ENCODE measurements around the gene DOK3.

DNA sequence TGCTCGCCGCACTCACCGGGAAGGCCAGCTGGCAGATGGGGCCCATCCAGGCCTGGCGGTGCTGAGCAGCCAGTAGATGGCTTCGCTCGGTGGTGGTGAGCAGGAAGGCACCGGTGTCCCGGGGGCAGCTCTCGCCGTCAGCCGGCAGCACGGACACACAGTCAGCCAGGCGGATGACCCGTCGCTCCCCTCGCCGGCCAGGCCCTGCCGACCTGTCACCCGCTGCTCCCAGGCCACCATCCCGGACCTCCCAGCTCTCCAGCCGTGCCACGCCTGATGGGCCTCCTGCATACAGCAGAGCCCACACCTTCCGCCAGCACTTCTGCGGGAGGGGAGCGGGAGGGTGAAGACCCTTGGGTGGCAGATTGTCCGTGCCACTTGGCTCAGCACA, 1.4 kb downstream of the DOK3 start:
- TF ChIP-seq, protein P1, sequence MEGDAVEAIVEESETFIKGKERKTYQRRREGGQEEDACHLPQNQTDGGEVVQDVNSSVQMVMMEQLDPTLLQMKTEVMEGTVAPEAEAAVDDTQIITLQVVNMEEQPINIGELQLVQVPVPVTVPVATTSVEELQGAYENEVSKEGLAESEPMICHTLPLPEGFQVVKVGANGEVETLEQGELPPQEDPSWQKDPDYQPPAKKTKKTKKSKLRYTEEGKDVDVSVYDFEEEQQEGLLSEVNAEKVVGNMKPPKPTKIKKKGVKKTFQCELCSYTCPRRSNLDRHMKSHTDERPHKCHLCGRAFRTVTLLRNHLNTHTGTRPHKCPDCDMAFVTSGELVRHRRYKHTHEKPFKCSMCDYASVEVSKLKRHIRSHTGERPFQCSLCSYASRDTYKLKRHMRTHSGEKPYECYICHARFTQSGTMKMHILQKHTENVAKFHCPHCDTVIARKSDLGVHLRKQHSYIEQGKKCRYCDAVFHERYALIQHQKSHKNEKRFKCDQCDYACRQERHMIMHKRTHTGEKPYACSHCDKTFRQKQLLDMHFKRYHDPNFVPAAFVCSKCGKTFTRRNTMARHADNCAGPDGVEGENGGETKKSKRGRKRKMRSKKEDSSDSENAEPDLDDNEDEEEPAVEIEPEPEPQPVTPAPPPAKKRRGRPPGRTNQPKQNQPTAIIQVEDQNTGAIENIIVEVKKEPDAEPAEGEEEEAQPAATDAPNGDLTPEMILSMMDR (IDR thresholded peaks at IDR 0.05; ENCODE audit: borderline replicate concordance, extremely low read depth, low read length, poor library complexity, severe bottlenecking) = no peak
- TF ChIP-seq EZH2 (IDR thresholded peaks at IDR 0.05; ENCODE audit: borderline replicate concordance, low read depth, low read length, severe bottlenecking) = no peak

Data from DND-41 (cell line).